H1 (cell line): Measurements from ENCODE around the gene SH3PXD2B. TPM values are rescaled to one million over a fixed set of nuclear protein-coding genes. Genes with fewer than 3 reads are reported as not detected.

Experiments
- CTCF ChIA-PET: fragments of 300-600 bp; sonication (Branson Sonifier 250); formaldehyde crosslinking; loops from one replicate; lab custom pipeline; 2021; ENCODE audit not compliant: partially characterized antibody; lab: Charles Lee
- POLR2A ChIA-PET: fragments of 300-600 bp; sonication (Branson Sonifier 250); formaldehyde crosslinking; loops from one replicate; lab custom pipeline; 2021; ENCODE audit warnings: inconsistent platforms; ENCODE audit not compliant: partially characterized antibody; lab: Charles Lee
- DNase-seq, 2 experiments: peaks; one replicate each; pipeline versions ENCODE4 v3.0.0 to v3.0.0-alpha.2; 2010 to 2022; ENCODE audit warnings: low spot score in 2 of 2, low read depth in 1 of 2, mixed read lengths in 1 of 2
- FAIRE-seq: peaks from 2 replicates; lab custom pipeline; 2011; peaks lifted over from hg19 to GRCh38; lab: Jason Lieb, UNC
- H2AFZ ChIP-seq: 2 replicates; pipeline ENCODE4 v1.8.1; 2012; ENCODE audit warnings: low read length, inconsistent platforms
- H2AK5ac ChIP-seq: 2 replicates; pipeline ENCODE4 v1.6.1; 2013; ENCODE audit warnings: low read depth, low read length
- H2BK120ac ChIP-seq: replicated peaks from 2 replicates; pipeline ENCODE3; 2013; ENCODE audit warnings: low read depth, low read length, inconsistent platforms
- H2BK12ac ChIP-seq: 2 replicates; pipeline ENCODE4 v1.6.1; 2013; ENCODE audit warnings: low read depth, low read length
- H2BK15ac ChIP-seq: 2 replicates; pipeline ENCODE4 v1.6.1; 2013; ENCODE audit warnings: low read length
- H2BK20ac ChIP-seq: 2 replicates; pipeline ENCODE4 v1.6.1; 2013; ENCODE audit warnings: low read length
- H2BK5ac ChIP-seq: 2 replicates; pipeline ENCODE4 v1.6.1; 2013; ENCODE audit warnings: low read depth, low read length
- H3K14ac ChIP-seq: 2 replicates; pipeline ENCODE4 v1.6.1; 2013; ENCODE audit warnings: inconsistent platforms; ENCODE audit not compliant: insufficient read length
- H3K18ac ChIP-seq: 2 replicates; pipeline ENCODE4 v1.6.1; 2013; ENCODE audit warnings: low read length; ENCODE audit errors: extremely low read depth
- H3K23ac ChIP-seq: 2 replicates; pipeline ENCODE4 v1.6.1; 2013; ENCODE audit warnings: inconsistent platforms; ENCODE audit not compliant: insufficient read length
- H3K23me2 ChIP-seq: 2 replicates; pipeline ENCODE4 v1.6.1; 2013; ENCODE audit warnings: low read depth, low read length
- H3K27ac ChIP-seq: 2 replicates; pipeline ENCODE4 v1.6.1; 2011; ENCODE audit warnings: low read depth, low read length, inconsistent platforms
- H3K27me3 ChIP-seq, 4 experiments: replicated peaks in 1 of 4; 1 replicate in 1 of 4; 2 replicates in 3 of 4; pipeline versions ENCODE4 v1.6.1 to v1.8.1; 2011 to 2013; ENCODE audit warnings: low read length in 3 of 4, mild to moderate bottlenecking in 3 of 4, inconsistent platforms in 2 of 4, mixed read lengths in 2 of 4, moderate library complexity in 1 of 4; ENCODE audit not compliant: control insufficient read depth in 3 of 4, insufficient read depth in 3 of 4; ENCODE audit errors: extremely low read depth in 1 of 4
- H3K36me3 ChIP-seq, 4 experiments: 2 replicates each; pipeline versions ENCODE4 v1.6.1 to v1.8.1; 2011 to 2013; ENCODE audit warnings: mild to moderate bottlenecking in 4 of 4, low read length in 3 of 4, moderate library complexity in 2 of 4, control low read depth in 1 of 4, inconsistent platforms in 1 of 4; ENCODE audit not compliant: insufficient read depth in 4 of 4, control insufficient read depth in 2 of 4
- H3K4ac ChIP-seq: replicated peaks from 2 replicates; pipeline ENCODE3; 2013; ENCODE audit warnings: low read length, low read depth, mixed read lengths, inconsistent platforms; ENCODE audit not compliant: insufficient read length
- H3K4me1 ChIP-seq, 4 experiments: replicated peaks in 1 of 4; 1 replicate in 1 of 4; 2 replicates in 3 of 4; pipeline versions ENCODE4 v1.6.1 to v1.8.1; 2011 to 2013; ENCODE audit warnings: low read length in 3 of 4, inconsistent platforms in 2 of 4, mixed read lengths in 1 of 4; ENCODE audit not compliant: insufficient read depth in 4 of 4, control insufficient read depth in 3 of 4
- H3K4me2 ChIP-seq, 2 experiments: 2 replicates each; pipeline versions ENCODE4 v1.6.1 to v1.8.1; 2011 to 2013; ENCODE audit warnings: low read depth in 2 of 2, low read length in 2 of 2, control low read depth in 1 of 2, inconsistent platforms in 1 of 2, mild to moderate bottlenecking in 1 of 2; ENCODE audit not compliant: insufficient read depth in 1 of 2
- H3K4me3 ChIP-seq, 4 experiments: fragments of 200-600, 300-600 bp in 1 of 4; sonication (generic), shearing (Covaris generic), sonication (Bioruptor Twin) in 1 of 4; 2 replicates each; pipeline versions ENCODE4 v1.5.1 to v1.8.1; 2011 to 2016; ENCODE audit warnings: low read length in 4 of 4, low read depth in 3 of 4, control low read depth in 2 of 4, inconsistent platforms in 2 of 4, mild to moderate bottlenecking in 2 of 4, mixed read lengths in 1 of 4, moderate library complexity in 1 of 4; ENCODE audit not compliant: insufficient read depth in 2 of 4; ENCODE audit errors: extremely low read depth in 1 of 4
- H3K56ac ChIP-seq: replicated peaks from 2 replicates; pipeline ENCODE3; 2013; ENCODE audit warnings: low read depth, mild to moderate bottlenecking, mixed read lengths, low read length, inconsistent platforms; ENCODE audit not compliant: insufficient read length
- H3K79me1 ChIP-seq: 2 replicates; pipeline ENCODE4 v1.6.1; 2013; ENCODE audit warnings: low read depth, low read length, control low read depth
- H3K79me2 ChIP-seq, 2 experiments: 2 replicates each; pipeline versions ENCODE4 v1.6.1 to v1.8.1; 2012 to 2013; ENCODE audit warnings: low read length in 2 of 2, mild to moderate bottlenecking in 2 of 2, inconsistent platforms in 1 of 2; ENCODE audit not compliant: insufficient read depth in 2 of 2, control insufficient read depth in 1 of 2
- H3K9ac ChIP-seq, 4 experiments: replicated peaks in 1 of 4; 1 replicate in 1 of 4; 2 replicates in 3 of 4; pipeline versions ENCODE4 v1.6.1 to v1.8.1; 2011 to 2013; ENCODE audit warnings: low read depth in 3 of 4, low read length in 3 of 4, control low read depth in 2 of 4, mild to moderate bottlenecking in 2 of 4, moderate library complexity in 2 of 4, inconsistent platforms in 1 of 4; ENCODE audit errors: extremely low read depth in 1 of 4
- H3K9me3 ChIP-seq, 2 experiments: 2 replicates each; pipeline versions ENCODE4 v1.6.1 to v1.8.1; 2012 to 2013; ENCODE audit warnings: mild to moderate bottlenecking in 2 of 2, moderate library complexity in 2 of 2, control low read depth in 1 of 2, inconsistent platforms in 1 of 2, low read depth in 1 of 2, low read length in 1 of 2, mixed read lengths in 1 of 2; ENCODE audit not compliant: insufficient read depth in 2 of 2
- H4K20me1 ChIP-seq, 2 experiments: replicated peaks in 1 of 2; 2 replicates each; pipeline versions ENCODE3 to v1.8.1; 2011 to 2013; ENCODE audit warnings: inconsistent platforms in 2 of 2, low read length in 2 of 2, mild to moderate bottlenecking in 1 of 2; ENCODE audit not compliant: insufficient read depth in 2 of 2, control insufficient read depth in 1 of 2
- H4K5ac ChIP-seq: 2 replicates; pipeline ENCODE4 v1.6.1; 2013; ENCODE audit warnings: low read length, low read depth, mixed read lengths, inconsistent platforms; ENCODE audit not compliant: insufficient read length
- H4K8ac ChIP-seq: 2 replicates; pipeline ENCODE4 v1.8.0; 2013; ENCODE audit warnings: mild to moderate bottlenecking, moderate library complexity, low read length, inconsistent platforms; ENCODE audit not compliant: insufficient read depth; ENCODE audit errors: extremely low read depth
- H4K91ac ChIP-seq: replicated peaks from 2 replicates; pipeline ENCODE3; 2013; ENCODE audit warnings: low read length, mixed read lengths, inconsistent platforms; ENCODE audit not compliant: insufficient read length
- ASH2L ChIP-seq: fragments of 200-600, 300-600 bp; sonication (generic); IDR thresholded peaks from one replicate; pipeline ENCODE4 v1.7.1; 2017; ENCODE audit warnings: low read length
- CREB1 ChIP-seq: IDR thresholded peaks from 2 replicates; pipeline ENCODE4 v1.6.1; 2012; ENCODE audit warnings: inconsistent platforms
- CTCF ChIP-seq, 3 experiments: IDR thresholded peaks; 1 replicate in 2 of 3; 2 replicates in 1 of 3; pipeline versions ENCODE4 v1.5.1 to v1.6.1; 2011; ENCODE audit warnings: low read length in 3 of 3, mild to moderate bottlenecking in 3 of 3, inconsistent platforms in 2 of 3, low read depth in 1 of 3, moderate library complexity in 1 of 3; ENCODE audit not compliant: insufficient read depth in 1 of 3; ENCODE audit errors: control extremely low read depth in 1 of 3
- JUND ChIP-seq: IDR thresholded peaks from 2 replicates; pipeline ENCODE4 v1.6.1; 2011; ENCODE audit warnings: mild to moderate bottlenecking, improper control_type of control experiment, low read length
- KDM1A ChIP-seq: fragments of 200-600, 300-600 bp; sonication (generic); IDR thresholded peaks from 2 replicates; pipeline ENCODE4 v1.7.1; 2016; ENCODE audit warnings: mild to moderate bottlenecking, low read length, borderline replicate concordance
- KDM5A ChIP-seq: fragments of 200-600 bp; IDR thresholded peaks from 2 replicates; pipeline ENCODE4 v1.7.1; 2012; ENCODE audit warnings: mild to moderate bottlenecking, low read length, inconsistent platforms, mixed read lengths
- MAX ChIP-seq: IDR thresholded peaks from 2 replicates; pipeline ENCODE4 v1.6.1; 2012; ENCODE audit warnings: inconsistent platforms
- POLR2AphosphoS5 ChIP-seq: IDR thresholded peaks from 2 replicates; pipeline ENCODE4 v1.6.1; 2011; ENCODE audit warnings: low read depth, low read length
- RAD21 ChIP-seq, 2 experiments: IDR thresholded peaks in 1 of 2; conservative IDR thresholded peaks in 1 of 2; 2 replicates each; pipeline ENCODE4 v1.6.1; 2011; ENCODE audit warnings: low read depth in 2 of 2, low read length in 2 of 2, improper control_type of control experiment in 1 of 2, inconsistent platforms in 1 of 2, mild to moderate bottlenecking in 1 of 2, moderate library complexity in 1 of 2
- RFX5 ChIP-seq: IDR thresholded peaks from 2 replicates; pipeline ENCODE4 v1.6.1; 2011; ENCODE audit warnings: low read depth, low read length, improper control_type of control experiment, borderline replicate concordance
- RNF2 ChIP-seq: fragments of 200-900, 300-1000 bp; sonication (generic); IDR thresholded peaks from 2 replicates; pipeline ENCODE4 v1.7.1; 2016; ENCODE audit warnings: borderline replicate concordance, low read depth, mild to moderate bottlenecking, antibody characterized with exemption, low read length; ENCODE audit not compliant: poor library complexity, severe bottlenecking; ENCODE audit errors: missing control alignments
- RXRA ChIP-seq: IDR thresholded peaks from 2 replicates; pipeline ENCODE4 v1.6.1; 2011; ENCODE audit warnings: low read depth, mild to moderate bottlenecking, low read length, moderate library complexity; ENCODE audit not compliant: insufficient read depth
- WGBS, 2 experiments: shearing (Covaris generic) in 1 of 2; methylation state at CpG; one replicate each; pipeline versions ENCODE4 v1.1.6 to v1.1.7; 2013 to 2015; ENCODE audit warnings: low lambda C conversion rate in 2 of 2, mixed read lengths in 2 of 2, inconsistent platforms in 1 of 2, low coverage in 1 of 2, missing lambda C conversion rate in 1 of 2; ENCODE audit not compliant: insufficient replicate concordance in 2 of 2, insufficient coverage in 1 of 2, insufficient read length in 1 of 2; ENCODE audit errors: extremely low coverage in 1 of 2, missing lambda C conversion rate in 1 of 2; 5-methylcytosine and 5-hydroxymethylcytosine counted together
- polyA plus RNA-seq, 7 experiments: library from polyadenylated mRNA; depleted of rRNA in 3 of 7; stranded (reverse) in 5 of 7; unstranded in 2 of 7; fragments of >200 nt in 5 of 7; fragments of 200-250 nt in 2 of 7; gene quantifications; 1 replicate in 5 of 7; 2 replicates in 1 of 7; 4 replicates in 1 of 7; pipeline versions ENCODE4 v1.2.1 to v1.2.3, GENCODE V29; 2011 to 2013; ENCODE audit warnings: missing spikeins in 2 of 7, mixed read lengths in 2 of 7
- total RNA-seq: library from RNA; stranded (reverse); fragmentation: NEBNext Ultra II Directional; extraction: Animal tissue kit (Norgen Biotek cat#: 25700); gene quantifications from 2 replicates; pipeline ENCODE4 v1.2.1, GENCODE V29; 2021

SH3PXD2B gene
- total and polyA plus RNA-seq, 2 of the 8 experiments (the other 6 are each of a cell fraction or from before 2014, with no cell fraction given) = 32.9 to 72.9 TPM

- no peaks in the 10 kb centered on the region for H4K20me1 ChIP-seq
- H3K79me1 ChIP-seq = no peaks in the 10 kb centered on the region
- CTCF ChIA-PET = no interaction called here
- H2BK120ac ChIP-seq = no peak overlapping the region
- no peak overlapping the region for H3K4me2 ChIP-seq
- H3K4ac ChIP-seq = no peak overlapping the region
- no peak overlapping the region for H2BK12ac ChIP-seq
- no peak overlapping the region for H4K91ac ChIP-seq
- no peak overlapping the region for H2BK20ac ChIP-seq
- no peaks in the 10 kb centered on the region for H3K27me3 ChIP-seq
- no peak overlapping the region for H3K9ac ChIP-seq
- no peak overlapping the region for H2BK15ac ChIP-seq
- WGBS, 2 experiments = 62% methylated on average over 6 of the region's 7 CpGs; no CpG with 5 or more reads in 1 of the 2 experiments
- no peaks in the 10 kb centered on the region for H3K4me1 ChIP-seq
- H3K23ac ChIP-seq = no peak overlapping the region
- POLR2A ChIA-PET = no interaction called here
- no peak overlapping the region for H4K8ac ChIP-seq
- no peak overlapping the region for H3K27ac ChIP-seq
- no peaks in the 10 kb centered on the region for H3K23me2 ChIP-seq
- no peak overlapping the region for H3K14ac ChIP-seq
- no peak for DNase-seq
- FAIRE-seq = no peak
- H3K18ac ChIP-seq = no peak overlapping the region
- H3K4me3 ChIP-seq = no peak overlapping the region
- H3K9me3 ChIP-seq = no peaks in the 10 kb centered on the region
- H3K36me3 ChIP-seq = no peaks in the 10 kb centered on the region
- no peak overlapping the region for H3K56ac ChIP-seq
- no peak overlapping the region for H2AFZ ChIP-seq
- no peak overlapping the region for H2AK5ac ChIP-seq
- H4K5ac ChIP-seq = no peak overlapping the region
- H2BK5ac ChIP-seq = no peak overlapping the region
- no peaks in the 10 kb centered on the region for H3K79me2 ChIP-seq
- no peak for TF ChIP-seq CTCF (IDR thresholded peaks at IDR 0.05; ENCODE audit: control extremely low read depth in 1 of 3, insufficient read depth in 1 of 3, low read depth in 1 of 3, low read length in 3 of 3)
- TF ChIP-seq KDM5A = no peak
- TF ChIP-seq POLR2AphosphoS5 = no peak
- TF ChIP-seq RNF2 = no peak
- TF ChIP-seq RFX5 = no peak
- TF ChIP-seq RXRA = no peak
- no peak for TF ChIP-seq JUND
- TF ChIP-seq CREB1 = no peak
- TF ChIP-seq RAD21 (IDR thresholded peaks at IDR 0.05 in 1 of 2, conservative IDR thresholded peaks at IDR 0.05 in 1 of 2; ENCODE audit: low read depth in 2 of 2, low read length in 2 of 2) = no peak
- no peak for TF ChIP-seq MAX
- no peak for TF ChIP-seq ASH2L
- TF ChIP-seq KDM1A = no peak
Observed at GRCh38 chr5:172469697-172470096, 15.4 kb upstream of the SH3PXD2B start.
